PC-3 (cell line): ENCODE measurements around the gene AGO4. TPM values are rescaled to one million over a fixed set of nuclear protein-coding genes. Genes with fewer than 3 reads are reported as not detected.

ENCODE experiments used
- ATAC-seq: fragments of 200-7000 bp; cut with Tn5 transposase; 2 replicates; pipeline ENCODE4 v1.9.1; 2020; ENCODE audit warnings: mild to moderate bottlenecking, moderate library complexity
- BruUV-seq: library from RNA; stranded (reverse); fragments of 400-500 nt; replicated peaks from 2 replicates; lab custom pipeline; 2021; lab: Mats Ljungman, UMichigan
- CTCF ChIA-PET: fragments of 300-600 bp; sonication (Branson Sonifier 250); formaldehyde crosslinking; loops from one replicate; lab custom pipeline; 2022; ENCODE audit warnings: antibody characterized with exemption; lab: Charles Lee
- POLR2A ChIA-PET: fragments of 300-600 bp; sonication (Branson Sonifier 250); formaldehyde crosslinking; loops from one replicate; lab custom pipeline; 2022; ENCODE audit warnings: antibody characterized with exemption; ENCODE audit not compliant: unreplicated experiment; lab: Charles Lee
- DNase-seq: peaks from one replicate; pipeline ENCODE4 v3.0.0-alpha.2; 2015
- H2AFZ ChIP-seq: fragments of 300-600 bp; sonication (generic); 2 replicates; pipeline ENCODE4 v1.6.0; 2016; ENCODE audit warnings: antibody characterized with exemption, low read length
- H3F3A ChIP-seq: fragments of 300-600 bp; sonication (generic); one replicate; pipeline ENCODE4 v1.6.0; 2017; ENCODE audit warnings: antibody characterized with exemption, low read length, control low read depth, mild to moderate bottlenecking; ENCODE audit not compliant: unreplicated experiment
- H3K27ac ChIP-seq: fragments of 300-600 bp; sonication (generic); 2 replicates; pipeline ENCODE4 v1.5.1; 2016; ENCODE audit warnings: mild to moderate bottlenecking, low read length
- H3K27me3 ChIP-seq: fragments of 300-600 bp; sonication (generic); 2 replicates; pipeline ENCODE4 v1.6.1; 2016; ENCODE audit warnings: low read length, mixed read lengths
- H3K36me3 ChIP-seq: fragments of 300-600 bp; sonication (generic); 2 replicates; pipeline ENCODE4 v1.6.1; 2016; ENCODE audit warnings: low read depth, mixed run types, low read length, mixed read lengths
- H3K4me1 ChIP-seq: fragments of 300-600 bp; sonication (generic); 2 replicates; pipeline ENCODE4 v1.5.1; 2016; ENCODE audit warnings: low read length; ENCODE audit not compliant: insufficient read depth
- H3K4me2 ChIP-seq: fragments of 300-600 bp; sonication (generic); 2 replicates; pipeline ENCODE4 v1.6.0; 2016; ENCODE audit warnings: low read length
- H3K4me3 ChIP-seq: fragments of 300-600 bp; sonication (generic); 2 replicates; pipeline ENCODE4 v1.5.1; 2016; ENCODE audit warnings: mild to moderate bottlenecking, low read length, mixed read lengths
- H3K79me2 ChIP-seq: fragments of 300-600 bp; sonication (generic); 2 replicates; pipeline ENCODE4 v1.6.1; 2017; ENCODE audit warnings: low read length, mixed read lengths
- H3K9ac ChIP-seq: fragments of 300-600 bp; sonication (generic); 2 replicates; pipeline ENCODE4 v1.6.0; 2016; ENCODE audit warnings: mild to moderate bottlenecking, low read length
- H3K9me2 ChIP-seq: fragments of 300-600 bp; sonication (generic); replicated peaks from 2 replicates; pipeline ENCODE4 v1.6.1; 2016; ENCODE audit warnings: mixed run types, low read length, mixed read lengths
- H3K9me3 ChIP-seq: fragments of 300-600 bp; sonication (generic); 2 replicates; pipeline ENCODE4 v1.6.1; 2016; ENCODE audit warnings: low read length, mixed read lengths
- H4K20me1 ChIP-seq: fragments of 300-600 bp; sonication (generic); 2 replicates; pipeline ENCODE4 v1.6.1; 2016; ENCODE audit warnings: low read length, mixed read lengths
- EZH2 ChIP-seq: fragments of 300-600 bp; sonication (generic); IDR thresholded peaks from one replicate; pipeline ENCODE4 v1.6.1; 2017; ENCODE audit warnings: antibody characterized with exemption, mild to moderate bottlenecking, low read length; ENCODE audit not compliant: unreplicated experiment
- EZH2phosphoT487 ChIP-seq: fragments of 300-600 bp; sonication (generic); IDR thresholded peaks from 2 replicates; pipeline ENCODE4 v1.6.1; 2018; ENCODE audit warnings: mild to moderate bottlenecking, antibody characterized with exemption, low read length, borderline replicate concordance
- intact Hi-C: fragments of 100-400 bp; cut with micrococcal nuclease; formaldehyde crosslinking; loops from 2 replicates; pipeline ENCODE4 v1.9.0; 2023
- total RNA-seq: library from RNA; depleted of rRNA; stranded (reverse); fragments of >200 nt; gene quantifications from 2 replicates; pipeline ENCODE4 v1.2.3, GENCODE V29; 2014
- TF ChIP-seq, protein P1 (sequence below): fragments of 300-600 bp; sonication (generic); conservative IDR thresholded peaks from 2 replicates; pipeline ENCODE4 v1.5.1; 2017; ENCODE audit warnings: antibody characterized with exemption, low read depth, mild to moderate bottlenecking, low read length

AGO4 gene
- total RNA-seq, 1 experiment from 2014 or later, result 5.9 TPM

DNA sequence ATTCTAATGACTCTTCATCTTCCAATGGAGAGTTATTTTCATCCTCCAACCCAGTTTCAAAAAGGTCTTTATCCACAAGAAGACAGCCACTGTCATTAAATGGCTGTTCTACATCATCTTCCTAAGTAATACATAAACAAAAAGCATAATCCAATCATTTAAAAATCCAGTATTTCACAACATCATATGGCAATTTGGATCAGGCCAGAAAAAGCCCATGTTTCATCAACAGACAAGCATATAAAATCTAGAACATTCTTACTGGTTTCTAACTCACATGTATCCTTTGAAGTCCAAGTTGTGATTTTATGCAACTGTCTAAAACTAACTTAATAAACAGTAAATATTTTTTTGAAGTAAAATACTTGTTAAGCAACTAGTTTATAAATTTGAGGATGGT, 44.6 kb upstream of the AGO4 start:
- ChIA-PET CTCF (no interaction called here), POLR2A (interaction anchor here (0.6 kb wide), 1 partner anchor 23 kb away, joined by 3 read pairs; no protein-coding TSS in a partner anchor)
- Histone ChIP-seq H4K20me1 (no peaks in the 10 kb centered on the region), H3K27me3 (no peaks in the 10 kb centered on the region), H3K79me2 (peaks cover 31% of the 10 kb centered on the region), H3K4me2 (no peak overlapping the region), H3K36me3 (peaks cover 42% of the 10 kb centered on the region), H3K4me1 (no peaks in the 10 kb centered on the region), H3K27ac (no peak overlapping the region), H3K4me3 (no peak overlapping the region), H3K9me3 (no peaks in the 10 kb centered on the region), H3F3A (no peaks in the 10 kb centered on the region), H3K9ac (no peak overlapping the region), H2AFZ (no peak overlapping the region), H3K9me2 (no peaks in the 10 kb centered on the region)
- intact Hi-C loops, result no loop called here
- no peak for ATAC-seq
- no peak for DNase-seq
- no TSS peak for BruUV-seq
- no peak for TF ChIP-seq EZH2
- TF ChIP-seq EZH2phosphoT487, result no peak
- TF ChIP-seq, protein P1, sequence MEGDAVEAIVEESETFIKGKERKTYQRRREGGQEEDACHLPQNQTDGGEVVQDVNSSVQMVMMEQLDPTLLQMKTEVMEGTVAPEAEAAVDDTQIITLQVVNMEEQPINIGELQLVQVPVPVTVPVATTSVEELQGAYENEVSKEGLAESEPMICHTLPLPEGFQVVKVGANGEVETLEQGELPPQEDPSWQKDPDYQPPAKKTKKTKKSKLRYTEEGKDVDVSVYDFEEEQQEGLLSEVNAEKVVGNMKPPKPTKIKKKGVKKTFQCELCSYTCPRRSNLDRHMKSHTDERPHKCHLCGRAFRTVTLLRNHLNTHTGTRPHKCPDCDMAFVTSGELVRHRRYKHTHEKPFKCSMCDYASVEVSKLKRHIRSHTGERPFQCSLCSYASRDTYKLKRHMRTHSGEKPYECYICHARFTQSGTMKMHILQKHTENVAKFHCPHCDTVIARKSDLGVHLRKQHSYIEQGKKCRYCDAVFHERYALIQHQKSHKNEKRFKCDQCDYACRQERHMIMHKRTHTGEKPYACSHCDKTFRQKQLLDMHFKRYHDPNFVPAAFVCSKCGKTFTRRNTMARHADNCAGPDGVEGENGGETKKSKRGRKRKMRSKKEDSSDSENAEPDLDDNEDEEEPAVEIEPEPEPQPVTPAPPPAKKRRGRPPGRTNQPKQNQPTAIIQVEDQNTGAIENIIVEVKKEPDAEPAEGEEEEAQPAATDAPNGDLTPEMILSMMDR, result no peak

DNA sequence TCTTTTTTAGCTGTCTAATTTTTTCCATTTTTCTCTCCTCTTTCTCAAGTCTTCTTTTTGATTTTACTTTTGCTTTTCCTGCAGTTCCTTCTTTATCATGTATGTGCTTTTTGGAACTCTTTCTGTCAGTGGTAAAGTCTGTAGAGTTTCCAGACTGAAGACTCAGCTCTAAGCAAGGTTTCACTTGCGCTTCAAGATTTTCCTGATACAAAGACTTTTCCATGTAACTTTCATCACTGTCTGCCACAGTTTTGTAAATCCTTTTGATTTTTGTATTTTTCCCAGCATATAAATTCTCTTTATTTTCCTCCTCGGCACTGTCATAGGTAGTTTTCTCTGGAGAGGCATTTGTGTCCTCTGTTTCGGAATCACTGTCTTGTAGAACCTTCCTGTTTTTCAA, 43.5 kb upstream of the AGO4 start:
- Histone ChIP-seq H3K27ac (no peak overlapping the region), H3K9ac (no peak overlapping the region), H3K4me3 (no peak overlapping the region), H3K27me3 (no peaks in the 10 kb centered on the region), H3F3A (no peaks in the 10 kb centered on the region), H2AFZ (no peak overlapping the region), H3K36me3 (peaks cover 37% of the 10 kb centered on the region), H3K79me2 (peaks cover 42% of the 10 kb centered on the region), H3K4me2 (no peak overlapping the region), H4K20me1 (no peaks in the 10 kb centered on the region), H3K4me1 (no peaks in the 10 kb centered on the region; the same call in 1 of the 2 replicates), H3K9me3 (no peaks in the 10 kb centered on the region), H3K9me2 (no peaks in the 10 kb centered on the region)
- DNase-seq (no peak), ATAC-seq (no peak)
- ChIA-PET CTCF (no interaction called here), POLR2A (no interaction called here)
- intact Hi-C loops, result no loop called here
- no peak for TF ChIP-seq EZH2
- TF ChIP-seq, protein P1, result no peak
- TF ChIP-seq EZH2phosphoT487, result no peak
- no TSS peak for BruUV-seq

DNA sequence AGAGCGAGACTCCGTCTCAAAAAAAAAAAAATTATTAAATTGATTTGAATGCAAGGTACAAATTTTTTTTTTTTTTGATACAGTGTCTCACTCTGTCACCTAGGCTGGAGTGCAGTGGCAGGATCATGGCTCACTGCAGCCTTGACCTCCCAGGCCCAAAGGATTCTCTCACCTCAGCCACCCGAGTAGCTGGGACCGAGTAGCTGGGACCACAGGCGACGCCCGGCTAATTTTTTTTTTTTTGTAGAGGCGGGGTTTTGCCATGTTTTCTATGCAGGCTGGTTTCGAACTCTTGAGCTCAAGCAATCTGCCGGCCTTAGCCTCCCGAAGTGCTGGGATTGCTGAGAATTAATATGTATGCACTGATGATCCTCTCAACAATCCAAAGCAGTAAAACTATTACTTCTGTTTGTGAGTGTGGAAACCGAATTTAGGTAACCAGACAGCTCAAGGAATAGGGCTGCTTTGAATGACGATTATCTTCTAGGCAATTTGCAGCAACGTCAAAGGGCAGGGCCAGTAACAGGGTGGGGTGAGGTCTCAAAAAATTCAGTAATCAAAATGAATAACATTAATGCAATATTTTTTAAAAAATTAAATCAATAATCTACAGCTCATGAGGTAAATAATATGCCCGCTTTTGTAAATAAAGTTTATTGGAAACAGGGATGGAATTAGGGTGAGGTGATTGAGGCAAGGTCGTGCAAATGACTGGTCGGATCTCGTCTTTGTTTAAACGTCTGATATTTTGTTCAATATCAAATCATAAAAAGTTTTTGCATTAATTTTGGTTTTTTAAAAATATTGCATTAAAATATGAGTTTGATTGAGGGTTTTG, 39.2 kb upstream of the AGO4 start:
- H3K79me2 ChIP-seq, result peaks cover 42% of the 10 kb centered on the region

More for the DNA sequence above, 39.2 kb upstream of the AGO4 start:
- ChIA-PET POLR2A (interaction anchor here (0.6 kb wide), 1 partner anchor 41 kb away, joined by 3 read pairs; no protein-coding TSS in a partner anchor), CTCF (interaction anchor here (0.6 to 0.7 kb wide), 3 partner anchors 31 to 517 kb away, joined by 3 to 4 read pairs (median 3); no protein-coding TSS in a partner anchor)
- H3K27ac ChIP-seq, result peak overlapping the region; percentile 54; the same call in 1 of the 2 replicates
- H3K36me3 ChIP-seq, result peaks cover 6% of the 10 kb centered on the region
- ATAC-seq (no peak), DNase-seq (no peak)
- no peaks in the 10 kb centered on the region for H3K9me3 ChIP-seq
- H3K4me1 ChIP-seq, result no peaks in the 10 kb centered on the region; the same call in 1 of the 2 replicates
- intact Hi-C loops, result loop anchor here (1.0 kb wide), 1 partner anchor 41 kb away; no protein-coding TSS in a partner anchor
- peak overlapping the region; percentile 96 for H3K9ac ChIP-seq
- no peak for TF ChIP-seq EZH2
- no peak for TF ChIP-seq EZH2phosphoT487
- TF ChIP-seq, protein P1, result no peak
- H3K4me2 ChIP-seq, result peak overlapping the region; percentile 96
- H2AFZ ChIP-seq, result peak overlapping the region; percentile 97
- H3K27me3 ChIP-seq, result no peaks in the 10 kb centered on the region
- no peaks in the 10 kb centered on the region for H3F3A ChIP-seq
- H4K20me1 ChIP-seq, result no peaks in the 10 kb centered on the region
- peak overlapping the region; percentile 100 for H3K4me3 ChIP-seq
- H3K9me2 ChIP-seq, result no peaks in the 10 kb centered on the region
- BruUV-seq, result TSS peak; percentile 74
